ENCODE measurements around the gene C17orf114. TPM values are rescaled to one million over a fixed set of nuclear protein-coding genes. Genes with fewer than 3 reads are reported as not detected.

C17orf114 gene

DNA sequence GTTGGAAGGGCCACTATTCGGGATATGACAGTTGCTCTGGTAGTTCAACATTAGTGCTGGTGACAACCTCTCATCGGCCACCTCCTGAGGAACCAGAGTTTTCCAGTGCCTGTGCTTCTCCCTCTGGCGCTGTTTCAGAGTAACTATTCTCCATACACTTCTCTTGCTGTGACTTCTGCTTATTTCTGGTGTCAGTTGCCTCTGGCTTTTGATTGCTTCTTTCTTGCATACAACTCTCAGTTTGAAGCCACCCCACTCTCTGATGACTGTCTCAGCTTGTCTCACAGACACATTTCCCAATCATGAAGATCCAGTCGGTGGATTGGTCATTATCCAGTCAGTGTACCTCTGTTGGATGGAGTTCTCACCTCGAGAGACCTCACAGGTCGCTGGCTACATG, 33.8 kb downstream of the C17orf114 start:
- in situ Hi-C loops (cut with HindIII; ENCODE audit: low pct_unique_long_range_greater_than_20kb, low sequenced_read_pairs), result no loop called here
- DNase-seq (ENCODE audit: low read depth, low spot score), result no peak

GRCh38 chr17:4766723-4767122, 35.4 kb downstream of the C17orf114 start:
- DNase-seq (ENCODE audit: low read depth, low spot score), result no peak
- in situ Hi-C loops (cut with HindIII; ENCODE audit: low pct_unique_long_range_greater_than_20kb, low sequenced_read_pairs), result no loop called here

GRCh38 chr17:4766201-4766600, 35.9 kb downstream of the C17orf114 start:
- in situ Hi-C loops (cut with HindIII; ENCODE audit: low pct_unique_long_range_greater_than_20kb, low sequenced_read_pairs), result no loop called here
- no peak for DNase-seq (ENCODE audit: low read depth, low spot score)

DNA sequence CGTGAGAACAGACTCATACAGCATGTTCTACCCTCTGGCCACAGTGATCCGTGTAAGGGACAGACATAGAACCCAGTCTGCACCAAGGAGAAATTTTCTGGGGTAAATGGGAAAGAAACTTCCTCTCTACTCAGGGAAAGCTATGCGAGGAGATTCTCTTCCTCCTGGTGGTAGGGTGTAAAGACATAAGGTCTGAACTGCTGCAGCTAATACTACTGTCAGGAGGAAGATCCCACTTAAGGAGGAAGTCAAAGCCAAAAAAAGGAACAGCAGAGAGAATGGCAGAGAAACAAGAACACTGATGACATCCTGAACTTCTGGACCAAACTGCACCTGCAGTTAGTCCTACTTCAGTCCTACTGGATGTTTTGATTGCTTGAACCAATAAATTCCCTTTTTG, 37.5 kb downstream of the C17orf114 start:
- in situ Hi-C loops (cut with HindIII; ENCODE audit: low pct_unique_long_range_greater_than_20kb, low sequenced_read_pairs), result no loop called here
- no peak for DNase-seq (ENCODE audit: low read depth, low spot score)

DNA sequence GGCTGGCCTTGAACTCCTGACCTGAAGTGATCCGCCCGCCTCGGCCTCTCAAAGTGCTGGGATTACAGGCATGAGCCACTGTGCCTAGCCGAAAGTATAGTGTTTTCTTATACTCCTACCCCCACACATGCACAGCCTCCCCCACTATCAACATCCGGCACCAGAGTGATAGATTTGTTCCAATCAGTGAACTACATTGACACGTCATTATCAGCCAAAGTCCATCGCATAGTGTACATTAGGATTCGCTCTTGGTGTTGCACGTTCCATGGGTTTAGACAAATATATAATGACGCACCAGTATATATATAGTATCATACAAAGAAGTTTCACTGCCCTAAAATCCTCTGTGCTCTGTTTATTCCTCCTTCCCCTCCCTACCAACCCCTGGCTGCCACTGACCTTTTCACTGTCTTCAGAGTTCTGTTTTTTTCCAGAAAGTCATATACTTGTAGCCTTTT, 42.3 kb downstream of the C17orf114 start:
- no peak for DNase-seq (ENCODE audit: low read depth, low spot score)

DNA sequence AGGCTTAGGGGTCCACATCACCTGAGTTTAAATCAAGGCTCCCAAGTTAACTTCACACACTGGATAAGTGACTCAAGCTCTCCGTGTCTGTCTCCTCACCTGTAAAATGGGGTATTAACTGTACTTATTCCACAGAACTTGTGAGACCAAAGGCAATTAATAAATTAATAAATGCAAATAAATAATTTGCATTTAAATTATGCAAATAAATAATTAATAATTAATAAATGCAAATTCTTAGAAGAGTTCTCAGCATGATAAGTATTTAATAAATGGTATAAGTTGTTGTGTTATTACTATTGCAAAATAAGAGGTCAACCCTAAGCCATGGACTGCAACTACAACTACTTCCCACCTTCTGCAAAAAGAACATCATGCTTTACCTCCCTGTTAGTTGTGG, 48.7 kb downstream of the C17orf114 start:
- in situ Hi-C loops (cut with HindIII; ENCODE audit: low pct_unique_long_range_greater_than_20kb, low sequenced_read_pairs), result no loop called here
- DNase-seq (ENCODE audit: low read depth, low spot score), result no peak

More for the DNA sequence above, 42.3 kb downstream of the C17orf114 start:
- in situ Hi-C loops (cut with HindIII; ENCODE audit: low pct_unique_long_range_greater_than_20kb, low sequenced_read_pairs), result no loop called here

DNA sequence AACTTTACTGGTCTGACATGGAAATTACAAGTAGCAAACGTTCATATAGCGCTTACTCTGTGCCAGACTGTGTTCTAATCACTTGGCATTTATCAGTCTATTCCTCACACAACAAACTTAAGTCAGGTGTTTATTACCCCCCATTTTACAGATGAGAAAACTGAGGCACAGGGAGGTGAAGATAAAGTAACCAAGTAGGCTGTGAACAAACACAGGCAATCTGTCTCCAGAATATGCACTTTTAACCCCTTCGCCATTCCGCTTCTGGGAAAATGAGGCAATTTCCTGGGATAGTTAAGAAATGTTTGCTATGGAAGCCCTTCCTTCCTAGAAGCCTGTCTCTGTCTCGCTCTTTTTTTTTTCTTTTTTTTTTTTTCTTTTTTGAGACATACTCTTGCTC, 50.2 kb downstream of the C17orf114 start:
- in situ Hi-C loops (cut with HindIII; ENCODE audit: low pct_unique_long_range_greater_than_20kb, low sequenced_read_pairs), result no loop called here
- DNase-seq (ENCODE audit: low read depth, low spot score), result no peak

Other genes with a start within 250 kb of the C17orf114 start
- gene MYBBP1A, start 246.9 kb downstream of the C17orf114 start, total RNA-seq (2014; rRNA removed; shearing (Covaris generic)), result 65.1 and 80.3 TPM in 2 replicates
- not detected in 2 replicates for gene GGT6, start 241.8 kb downstream of the C17orf114 start, total RNA-seq (2014; rRNA removed; shearing (Covaris generic))
- 0.32 TPM in 1 of 2 replicates, not detected in the other for gene SMTNL2, start 217.8 kb downstream of the C17orf114 start, total RNA-seq (2014; rRNA removed; shearing (Covaris generic))
- not detected in 2 replicates for gene ALOX15, start 160.7 kb downstream of the C17orf114 start, total RNA-seq (2014; rRNA removed; shearing (Covaris generic))
- gene PELP1, start 98.2 kb downstream of the C17orf114 start, total RNA-seq (2014; rRNA removed; shearing (Covaris generic)), result 18.1 and 23.4 TPM in 2 replicates
- gene ARRB2, start 91.7 kb downstream of the C17orf114 start, total RNA-seq (2014; rRNA removed; shearing (Covaris generic)), result 13.6 and 17.2 TPM in 2 replicates
- 26.3 and 32.0 TPM in 2 replicates for gene MED11, start 70.9 kb downstream of the C17orf114 start, total RNA-seq (2014; rRNA removed; shearing (Covaris generic))
- gene ZMYND15, start 62.5 kb downstream of the C17orf114 start, total RNA-seq (2014; rRNA removed; shearing (Covaris generic)), result 0.11 TPM in 1 of 2 replicates, not detected in the other
- 10.0 and 10.7 TPM in 2 replicates for gene CXCL16, start 62.4 kb downstream of the C17orf114 start, total RNA-seq (2014; rRNA removed; shearing (Covaris generic))
- not detected in 2 replicates for gene TM4SF5, start 30.4 kb downstream of the C17orf114 start, total RNA-seq (2014; rRNA removed; shearing (Covaris generic))
- not detected in 2 replicates for gene VMO1, start 16.0 kb downstream of the C17orf114 start, total RNA-seq (2014; rRNA removed; shearing (Covaris generic))
- not detected in 2 replicates for gene GLTPD2, start 13.4 kb downstream of the C17orf114 start, total RNA-seq (2014; rRNA removed; shearing (Covaris generic))
- gene PSMB6, start 6.2 kb downstream of the C17orf114 start, total RNA-seq (2014; rRNA removed; shearing (Covaris generic)), result 171 and 190 TPM in 2 replicates
- 10.2 and 10.5 TPM in 2 replicates for gene PLD2, start 4.8 kb upstream of the C17orf114 start, total RNA-seq (2014; rRNA removed; shearing (Covaris generic))
- 18.7 and 19.5 TPM in 2 replicates for gene MINK1, start 31.0 kb upstream of the C17orf114 start, total RNA-seq (2014; rRNA removed; shearing (Covaris generic))
- not detected in 2 replicates for gene C17orf107, start 97.2 kb upstream of the C17orf114 start, total RNA-seq (2014; rRNA removed; shearing (Covaris generic))
- 0.11 TPM in 1 of 2 replicates, not detected in the other for gene CHRNE, start 100.8 kb upstream of the C17orf114 start, total RNA-seq (2014; rRNA removed; shearing (Covaris generic))
- gene GP1BA, start 129.9 kb upstream of the C17orf114 start, total RNA-seq (2014; rRNA removed; shearing (Covaris generic)), result not detected in 2 replicates
- gene SLC25A11, start 137.7 kb upstream of the C17orf114 start, total RNA-seq (2014; rRNA removed; shearing (Covaris generic)), result 115 and 129 TPM in 2 replicates
- 30.6 and 38.3 TPM in 2 replicates for gene RNF167, start 137.9 kb upstream of the C17orf114 start, total RNA-seq (2014; rRNA removed; shearing (Covaris generic))
- gene PFN1, start 146.2 kb upstream of the C17orf114 start, total RNA-seq (2014; rRNA removed; shearing (Covaris generic)), result 714 and 787 TPM in 2 replicates
- gene ENO3, start 148.8 kb upstream of the C17orf114 start, total RNA-seq (2014; rRNA removed; shearing (Covaris generic)), result 3.6 and 4.3 TPM in 2 replicates
- gene SPAG7, start 165.5 kb upstream of the C17orf114 start, total RNA-seq (2014; rRNA removed; shearing (Covaris generic)), result 41.6 and 55.3 TPM in 2 replicates
- gene CAMTA2, start 185.3 kb upstream of the C17orf114 start, total RNA-seq (2014; rRNA removed; shearing (Covaris generic)), result 4.4 and 5.6 TPM in 2 replicates
- gene INCA1, start 195.2 kb upstream of the C17orf114 start, total RNA-seq (2014; rRNA removed; shearing (Covaris generic)), result 0.16 and 0.24 TPM in 2 replicates
- 48.2 and 54.7 TPM in 2 replicates for gene KIF1C, start 195.6 kb upstream of the C17orf114 start, total RNA-seq (2014; rRNA removed; shearing (Covaris generic))
- gene SLC52A1, start 233.1 kb upstream of the C17orf114 start, total RNA-seq (2014; rRNA removed; shearing (Covaris generic)), result not detected in 2 replicates